Activated CD4-positive, alpha-beta T cell treated with anti-CD3 and anti-CD28 coated beads for 48 hours (primary cell): ENCODE results near the gene TAF9B.
"Not testable (repeated sequence)": the region's sequence is repeated elsewhere in the genome, so short reads cannot be mapped to it uniquely, and the experiment has no call there.

Experiments used
- DNase-seq: peaks from one replicate; pipeline ENCODE4 v3.0.0-alpha.2; 2020

Gene TAF9B

DNA sequence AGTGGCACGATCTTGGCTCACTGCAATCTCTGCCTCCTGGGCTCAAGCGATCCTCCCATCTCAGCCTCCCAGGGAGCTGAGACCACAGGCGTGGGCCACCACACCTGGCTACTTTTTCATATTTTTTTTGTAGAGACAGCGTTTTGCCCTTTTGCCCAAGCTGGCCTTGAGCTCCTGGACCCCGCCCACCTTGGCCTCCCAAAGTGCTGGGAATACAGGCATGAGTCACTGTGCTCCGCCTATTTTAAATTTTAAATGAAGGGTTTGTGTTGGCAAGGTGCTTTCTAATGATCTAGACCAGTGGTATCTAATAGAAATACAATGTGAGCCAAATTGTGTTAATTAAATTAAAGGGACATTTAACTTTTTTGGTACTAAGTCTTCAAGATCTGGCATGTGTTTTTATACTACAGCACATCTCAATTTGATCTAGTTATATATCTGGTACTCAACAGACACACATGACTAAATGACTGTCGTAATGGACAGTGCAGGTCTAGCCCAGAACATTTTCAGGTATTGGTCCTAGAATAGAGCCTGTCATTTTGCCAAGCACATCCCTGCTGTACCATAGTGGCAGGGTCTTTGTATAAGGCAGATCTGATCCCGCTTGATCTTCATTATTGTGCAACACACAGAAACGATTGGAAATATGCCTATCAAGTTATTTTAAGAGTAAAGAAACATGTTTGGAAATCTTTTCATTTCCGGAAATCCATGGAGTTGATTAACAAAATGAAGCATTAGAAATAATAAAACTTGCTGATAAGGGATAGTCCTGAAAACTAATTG, 28.1 kb downstream of the TAF9B start:
- DNase-seq = no peak

DNA sequence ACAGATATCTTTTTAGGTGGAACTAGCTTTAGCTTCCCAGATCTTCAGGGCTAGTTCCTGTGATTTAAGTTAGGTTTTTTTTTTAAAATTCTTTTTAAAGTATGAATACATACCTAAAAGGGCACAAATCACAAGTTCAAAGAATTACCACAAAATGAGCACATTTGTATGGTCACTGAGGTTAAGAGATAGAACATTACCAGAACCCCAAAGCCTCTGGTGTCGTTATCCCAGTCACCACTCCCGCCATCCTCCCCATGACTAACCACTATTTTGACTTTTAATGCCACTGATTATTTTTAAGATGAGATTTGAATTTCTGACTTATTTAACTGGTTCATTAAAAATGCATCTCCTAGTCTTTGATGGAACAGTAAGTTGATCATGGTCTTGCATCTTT, 30.0 kb downstream of the TAF9B start:
- DNase-seq = no peak

DNA sequence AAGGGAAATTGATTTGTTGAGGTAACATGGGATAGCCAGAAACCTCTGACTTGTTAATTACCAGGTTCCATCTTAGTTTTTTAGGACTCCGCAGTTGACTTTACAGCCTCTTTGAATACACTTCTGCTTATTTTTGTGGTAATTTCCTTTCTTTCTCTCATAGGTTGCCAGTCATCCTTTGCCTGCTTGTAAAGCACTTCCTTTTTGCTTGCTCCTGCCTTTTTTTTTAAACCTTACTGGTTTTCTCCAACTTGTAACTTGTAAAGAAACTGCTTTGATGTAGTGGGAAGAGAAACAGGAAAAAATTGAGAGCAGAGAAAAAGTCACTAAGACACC, 32.8 kb downstream of the TAF9B start:
- DNase-seq = no peak

DNA sequence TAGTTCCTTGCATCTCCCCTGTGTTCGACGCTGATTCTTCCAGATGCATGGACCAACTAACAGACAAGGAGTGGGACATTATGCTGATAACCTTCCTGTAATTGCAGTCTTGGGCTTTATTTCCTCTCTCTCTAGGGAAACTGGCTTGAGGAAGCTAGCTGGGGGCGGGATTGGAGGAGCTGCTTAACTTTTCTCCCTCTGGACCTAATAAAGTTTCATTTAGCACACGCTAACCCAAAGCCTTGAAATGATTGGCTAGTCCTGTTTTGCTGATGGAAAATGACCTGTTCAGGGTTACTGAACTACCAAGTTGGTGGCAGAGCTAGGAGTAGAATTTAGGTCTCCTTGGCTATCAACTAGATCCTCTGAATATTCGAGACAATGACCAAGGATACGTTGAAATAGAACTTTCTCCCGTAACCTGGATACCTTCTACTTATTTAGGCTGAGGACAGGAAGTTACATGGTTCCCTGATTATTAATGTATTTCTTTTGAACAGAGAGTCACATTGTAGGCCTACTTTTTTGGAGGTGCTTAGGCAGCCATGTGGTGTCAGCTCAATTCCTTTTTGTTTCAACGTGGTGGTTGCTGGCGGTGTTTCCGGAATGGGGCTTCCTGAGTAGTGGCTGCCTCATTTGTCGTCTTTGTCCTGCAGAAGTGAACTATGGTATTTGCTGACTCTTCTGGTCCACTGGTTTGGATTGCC, 33.4 kb downstream of the TAF9B start:
- DNase-seq = peak; percentile 31

DNA sequence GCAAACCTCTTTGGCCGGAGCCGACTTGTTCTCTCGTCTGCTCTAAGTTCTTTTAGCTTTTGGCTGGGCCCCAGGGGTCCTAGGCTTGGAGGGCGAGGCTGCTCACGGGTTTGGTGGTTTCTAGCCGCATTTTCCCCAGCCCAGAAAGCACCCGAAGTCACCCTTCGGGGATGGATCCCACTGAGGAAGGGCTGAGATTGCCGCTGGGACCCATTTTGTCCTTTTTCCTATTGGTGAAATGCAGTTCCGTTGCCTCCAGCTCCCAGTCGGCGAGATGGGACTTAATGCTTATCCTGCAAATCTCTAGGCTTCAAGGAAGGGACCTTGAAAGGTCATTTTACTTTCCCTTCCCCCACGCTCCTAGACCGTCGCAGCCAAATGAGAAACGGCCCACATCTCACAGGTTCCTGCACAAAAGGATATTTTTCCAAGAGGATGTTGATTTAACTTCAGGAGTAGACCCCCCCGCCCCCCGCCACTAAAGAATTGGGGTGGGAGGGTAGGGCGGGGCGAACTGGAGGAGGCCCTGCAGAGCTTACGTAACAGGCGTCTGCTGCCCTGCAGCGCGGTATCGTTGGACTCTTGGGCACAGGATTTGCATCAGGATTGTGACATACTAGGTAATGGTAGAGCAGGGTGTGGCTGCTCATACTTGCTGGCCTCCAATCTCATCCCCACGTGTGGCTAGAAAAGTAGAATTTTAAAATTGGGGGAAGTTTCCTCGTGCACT, 34.8 kb downstream of the TAF9B start:
- peak; percentile 39 for DNase-seq

DNA sequence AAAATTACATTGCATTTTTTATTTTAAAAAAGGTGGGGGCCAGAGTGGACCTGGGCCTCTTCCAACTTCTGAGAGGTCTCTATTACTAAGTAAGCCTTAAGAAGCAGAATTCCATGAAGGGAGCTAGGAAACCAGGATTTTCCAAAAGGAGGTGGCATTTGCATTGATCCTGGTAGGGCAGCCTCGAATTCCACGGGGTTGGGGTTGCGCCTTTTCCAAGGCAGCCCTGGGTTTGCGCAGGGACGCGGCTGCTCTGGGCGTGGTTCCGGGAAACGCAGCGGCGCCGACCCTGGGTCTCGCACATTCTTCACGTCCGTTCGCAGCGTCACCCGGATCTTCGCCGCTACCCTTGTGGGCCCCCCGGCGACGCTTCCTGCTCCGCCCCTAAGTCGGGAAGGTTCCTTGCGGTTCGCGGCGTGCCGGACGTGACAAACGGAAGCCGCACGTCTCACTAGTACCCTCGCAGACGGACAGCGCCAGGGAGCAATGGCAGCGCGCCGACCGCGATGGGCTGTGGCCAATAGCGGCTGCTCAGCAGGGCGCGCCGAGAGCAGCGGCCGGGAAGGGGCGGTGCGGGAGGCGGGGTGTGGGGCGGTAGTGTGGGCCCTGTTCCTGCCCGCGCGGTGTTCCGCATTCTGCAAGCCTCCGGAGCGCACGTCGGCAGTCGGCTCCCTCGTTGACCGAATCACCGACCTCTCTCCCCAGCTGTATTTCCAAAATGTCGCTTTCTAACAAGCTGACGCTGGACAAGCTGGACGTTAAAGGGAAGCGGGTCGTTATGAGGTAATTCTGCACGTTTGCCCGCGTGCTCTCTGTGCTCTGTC, 35.6 kb downstream of the TAF9B start, which contains the start of gene PGK1:
PGK1 (plus strand) TSS at position 626 of the 824 bp plus-strand sequence; CDS start at position 719, 93 bp downstream.
- peak; percentile 94 for DNase-seq

DNA sequence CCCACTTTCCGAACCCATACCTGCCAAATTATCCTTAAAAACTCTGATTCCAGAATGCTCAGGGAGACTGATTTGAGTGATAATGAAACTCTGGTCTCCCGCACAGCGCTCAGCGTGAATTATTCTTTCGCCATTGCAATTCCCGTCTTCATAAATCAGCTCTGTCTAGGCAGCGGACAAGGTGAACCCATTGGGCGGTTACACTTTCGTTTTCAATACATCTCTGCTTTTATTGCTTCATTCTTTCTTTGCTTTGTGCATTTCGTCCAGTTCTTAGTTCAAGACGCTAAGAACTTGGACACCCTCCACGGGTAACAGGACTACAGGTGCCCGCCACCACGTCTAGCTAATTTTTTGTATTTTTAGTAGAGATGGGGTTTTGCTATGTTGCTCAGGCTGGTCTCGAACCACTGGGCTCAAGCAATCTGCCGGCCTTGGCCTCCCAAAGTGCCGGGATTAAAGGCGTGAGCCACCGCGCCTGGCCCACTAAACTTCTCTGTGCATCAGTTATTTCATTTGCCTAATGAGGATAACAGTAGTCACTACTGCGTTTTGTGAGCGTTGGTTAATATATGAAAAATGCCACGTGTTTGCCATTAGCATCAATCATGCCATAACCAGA, 36.3 kb downstream of the TAF9B start:
- DNase-seq = no peak

DNA sequence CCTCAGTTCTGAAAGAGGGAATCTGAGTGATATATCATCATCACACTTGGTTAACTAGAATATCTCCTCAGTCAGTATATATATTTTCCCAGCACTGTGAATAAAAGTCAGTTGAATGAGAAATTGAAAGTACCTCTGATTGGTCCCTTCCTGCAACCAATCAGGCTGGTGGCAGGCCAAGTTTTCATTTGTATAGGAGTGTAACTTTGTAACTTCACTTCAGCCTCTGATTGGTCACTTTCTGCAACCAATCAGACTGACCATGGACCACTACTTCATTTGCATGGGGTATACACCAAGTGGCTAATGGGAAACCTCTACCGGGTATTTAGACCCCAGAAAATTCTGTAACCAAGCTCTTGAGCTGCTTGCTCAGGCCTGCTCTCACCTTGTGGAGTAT, 37.4 kb downstream of the TAF9B start:
- DNase-seq = no peak

DNA sequence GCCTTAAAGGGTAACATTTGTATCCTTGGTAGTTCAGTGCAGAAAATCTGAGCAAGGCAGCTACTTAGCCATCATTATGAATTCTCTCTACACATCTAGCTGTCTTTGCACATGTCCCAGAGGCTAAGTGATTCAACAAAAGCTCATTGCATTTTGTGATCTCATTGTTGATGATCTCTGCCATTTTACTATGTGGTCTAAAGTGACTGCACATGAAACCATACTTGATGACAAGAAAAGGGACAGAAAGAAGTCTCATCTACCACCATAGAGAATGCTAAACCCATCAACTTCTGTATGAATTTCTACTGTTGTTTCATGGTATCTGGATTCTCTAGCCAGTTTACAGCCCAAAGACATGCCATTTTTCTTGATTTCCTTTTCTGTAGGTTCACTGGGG, 41.3 kb downstream of the TAF9B start:
- no peak for DNase-seq

DNA sequence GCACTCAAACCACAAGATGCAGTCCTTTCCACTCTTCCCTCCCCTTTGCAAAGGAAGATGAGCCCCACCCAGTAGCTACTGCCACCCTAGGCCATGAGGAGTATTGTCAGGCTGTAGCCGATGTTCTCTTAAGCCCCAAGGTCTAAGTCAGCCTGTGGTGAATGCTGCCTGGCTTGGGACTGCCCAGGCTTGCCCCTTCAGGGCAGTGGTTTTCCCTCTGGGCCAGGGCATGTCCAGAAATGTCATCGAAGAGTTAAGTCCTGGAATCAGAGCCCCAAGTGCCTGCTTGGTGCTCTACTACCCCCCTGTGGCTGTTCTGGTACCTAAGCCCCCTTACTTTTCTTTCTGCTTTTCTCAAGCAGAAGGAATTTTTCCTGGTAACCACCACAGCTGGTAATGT, 47.2 kb downstream of the TAF9B start:
- DNase-seq = peak; percentile 7

DNA sequence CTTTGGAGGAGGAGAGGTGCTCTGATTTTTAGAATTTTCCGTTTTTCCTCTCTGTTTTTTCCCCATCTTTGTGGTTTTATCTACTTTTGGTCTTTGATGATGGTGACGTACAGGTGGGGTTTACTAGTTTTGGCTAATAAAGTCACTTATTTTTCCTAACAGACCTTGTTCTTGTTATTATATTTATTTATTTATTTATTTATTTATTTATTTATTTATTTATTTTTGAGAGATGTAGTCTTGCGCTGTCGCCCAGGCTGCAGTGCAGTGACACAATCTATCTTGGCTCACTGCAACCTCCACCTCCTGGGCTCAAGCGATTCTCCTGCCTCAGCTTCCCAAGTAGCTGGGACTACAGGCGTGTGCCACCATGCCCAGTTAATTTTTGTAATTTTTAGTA, 58.0 kb downstream of the TAF9B start:
- not testable (repeated sequence) for DNase-seq
